CD4-positive, alpha-beta T cell treated with Interleukin-15 for 1 hour (primary cell): ENCODE measurements around the gene CCL20.

ENCODE experiments used
- DNase-seq: peaks from one replicate; pipeline ENCODE4 v3.0.0-alpha.2; 2020

Gene CCL20

DNA sequence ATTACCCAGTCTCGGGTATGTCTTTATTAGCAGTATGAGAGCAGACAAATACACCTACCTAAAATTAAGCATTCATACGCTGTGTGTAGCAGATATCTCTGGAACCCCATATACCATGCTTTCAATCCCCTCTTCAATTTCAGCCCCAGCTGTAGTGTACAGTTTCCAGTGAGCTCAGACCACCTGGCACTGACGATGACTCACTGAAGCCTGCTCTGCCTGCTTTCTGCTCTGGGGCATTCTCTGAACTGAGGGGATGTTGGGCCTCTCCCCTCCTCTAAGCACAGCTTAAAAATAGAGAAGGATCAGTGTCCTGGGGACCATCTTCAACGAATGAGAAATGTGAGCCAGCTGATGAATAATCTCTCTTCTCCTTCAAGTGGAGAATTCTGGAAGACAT lies 8.7 kb upstream of the CCL20 start:
- no peak for DNase-seq

DNA sequence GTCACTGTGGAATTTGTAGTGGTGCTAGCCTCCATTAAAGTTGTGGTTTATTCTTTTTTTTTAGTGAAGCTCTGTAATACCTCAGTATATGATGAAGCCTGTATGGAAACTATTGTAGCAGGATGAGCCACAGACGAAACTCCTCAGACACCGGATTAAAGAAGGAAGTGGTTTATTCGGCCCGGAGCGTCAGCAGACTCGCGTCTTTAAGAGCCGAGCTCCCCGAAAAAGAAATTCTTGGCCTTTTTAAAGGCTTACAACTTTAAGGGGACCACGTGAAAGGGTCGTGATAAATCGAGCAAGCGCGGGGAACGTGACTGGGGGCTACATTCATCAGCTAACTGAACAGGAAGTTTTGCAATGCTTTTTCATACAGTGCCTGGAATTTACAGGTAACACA lies 8.1 kb upstream of the CCL20 start:
- DNase-seq, result peak; percentile 55

DNA sequence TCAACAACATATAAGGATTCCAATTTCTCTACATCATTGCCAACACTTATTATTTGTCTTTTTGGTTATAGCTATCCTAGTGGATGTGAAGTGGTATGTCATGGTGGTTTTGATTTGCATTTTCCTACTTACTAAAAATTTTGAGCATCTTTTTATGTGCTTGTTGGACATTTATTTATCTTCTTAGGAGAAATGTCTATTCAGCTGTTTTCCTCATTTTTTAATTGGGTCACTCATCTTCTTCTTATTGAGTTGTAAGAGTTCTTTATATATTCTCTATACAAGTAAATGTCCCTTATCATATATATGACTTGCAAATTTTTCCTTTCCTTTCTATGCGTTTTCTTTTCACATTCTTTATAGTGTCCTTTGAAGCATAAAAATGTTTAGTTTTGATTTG lies 4.7 kb upstream of the CCL20 start:
- no peak for DNase-seq

DNA sequence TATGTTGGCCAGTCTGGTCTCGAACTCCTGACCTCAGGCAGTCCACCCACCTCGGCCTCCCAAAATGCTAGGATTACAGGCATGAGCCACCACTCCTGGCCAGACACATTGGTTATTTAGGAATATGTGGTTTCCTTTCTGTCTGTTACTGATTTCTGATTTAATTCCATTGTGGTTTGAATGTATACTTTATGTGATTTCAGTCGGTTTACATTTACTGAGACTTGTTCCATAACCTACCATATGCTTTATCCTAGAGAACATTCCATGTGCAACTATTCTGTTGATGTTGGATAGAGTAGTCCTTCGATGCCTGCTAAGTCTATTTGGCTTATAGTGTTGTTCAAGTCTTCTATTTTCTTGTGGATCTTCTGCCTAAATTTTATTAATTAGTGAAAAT lies 1.6 kb upstream of the CCL20 start:
- no peak for DNase-seq

DNA sequence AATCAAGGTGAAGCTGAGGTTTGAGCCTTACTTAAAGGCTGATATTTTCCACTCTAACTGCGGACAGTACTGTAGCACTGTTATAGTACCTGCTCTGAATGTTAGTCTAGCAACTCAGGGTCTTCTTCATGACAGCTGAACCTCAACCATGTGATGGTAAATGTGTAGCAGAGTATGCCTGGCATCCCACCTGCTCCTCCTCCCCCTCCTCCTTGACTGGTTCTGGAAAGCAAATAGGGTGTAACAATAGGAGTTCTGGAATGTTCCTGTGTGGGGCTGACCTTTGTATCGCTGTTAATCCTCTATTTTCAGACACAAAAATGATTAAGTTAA lies 447 bp upstream of the CCL20 start:
- no peak for DNase-seq

DNA sequence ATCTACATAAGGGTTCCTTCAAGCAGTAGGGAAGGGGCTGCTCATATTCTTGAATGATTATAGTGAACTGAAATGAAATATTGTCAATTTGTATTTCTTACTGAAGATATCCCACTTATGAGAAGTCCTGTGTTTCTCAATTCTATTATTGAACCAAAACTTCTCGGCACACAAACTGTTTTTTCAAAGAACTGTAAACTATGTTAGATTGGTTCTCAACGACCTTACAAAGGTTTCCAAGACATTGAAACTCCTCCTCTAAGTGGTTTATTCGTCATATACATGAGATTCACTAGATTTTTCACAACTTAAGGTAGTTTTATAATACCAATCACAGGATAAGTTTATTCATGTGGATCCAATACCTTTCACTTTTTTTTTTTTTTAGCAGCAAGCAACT lies 1.4 kb downstream of the CCL20 start:
- no peak for DNase-seq

DNA sequence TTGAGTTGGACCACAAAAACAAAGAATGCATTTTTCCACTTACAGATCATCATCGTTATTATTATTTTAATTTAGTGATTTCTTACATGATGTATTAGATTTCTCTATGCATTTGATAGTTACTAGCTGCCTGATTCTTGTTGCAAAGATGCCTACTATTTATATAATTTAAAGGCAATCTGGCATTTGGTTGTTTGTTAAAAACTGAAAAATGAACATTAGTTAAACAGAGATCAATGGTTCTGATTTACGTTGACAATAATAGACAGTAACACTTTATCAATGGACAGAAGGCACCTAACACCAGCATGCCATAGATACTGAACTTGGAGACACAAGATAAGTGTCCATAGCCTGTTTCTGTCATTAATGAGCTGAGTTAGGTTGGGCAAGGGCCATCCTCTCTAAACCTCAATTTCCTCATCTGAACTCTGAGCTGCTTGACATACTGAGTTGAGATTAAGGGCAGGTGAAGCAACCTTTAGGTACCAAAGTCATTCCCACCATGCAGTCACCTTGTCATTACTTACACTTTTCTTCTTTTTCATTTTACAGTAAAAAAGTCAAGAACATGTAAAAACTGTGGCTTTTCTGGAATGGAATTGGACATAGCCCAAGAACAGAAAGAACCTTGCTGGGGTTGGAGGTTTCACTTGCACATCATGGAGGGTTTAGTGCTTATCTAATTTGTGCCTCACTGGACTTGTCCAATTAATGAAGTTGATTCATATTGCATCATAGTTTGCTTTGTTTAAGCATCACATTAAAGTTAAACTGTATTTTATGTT lies 3.1 kb downstream of the CCL20 start:
- DNase-seq, result no peak

DNA sequence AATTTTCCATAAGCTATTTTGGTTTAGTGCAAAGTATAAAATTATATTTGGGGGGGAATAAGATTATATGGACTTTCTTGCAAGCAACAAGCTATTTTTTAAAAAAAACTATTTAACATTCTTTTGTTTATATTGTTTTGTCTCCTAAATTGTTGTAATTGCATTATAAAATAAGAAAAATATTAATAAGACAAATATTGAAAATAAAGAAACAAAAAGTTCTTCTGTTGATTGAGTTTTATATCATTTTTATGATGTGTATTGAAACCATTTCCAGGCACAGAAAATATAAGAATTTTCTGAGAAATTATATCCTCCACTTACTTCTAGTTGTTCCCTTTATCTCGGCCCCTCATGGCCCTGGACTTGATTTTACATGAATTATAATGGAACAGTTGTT lies 3.7 kb downstream of the CCL20 start:
- DNase-seq, result no peak

DNA sequence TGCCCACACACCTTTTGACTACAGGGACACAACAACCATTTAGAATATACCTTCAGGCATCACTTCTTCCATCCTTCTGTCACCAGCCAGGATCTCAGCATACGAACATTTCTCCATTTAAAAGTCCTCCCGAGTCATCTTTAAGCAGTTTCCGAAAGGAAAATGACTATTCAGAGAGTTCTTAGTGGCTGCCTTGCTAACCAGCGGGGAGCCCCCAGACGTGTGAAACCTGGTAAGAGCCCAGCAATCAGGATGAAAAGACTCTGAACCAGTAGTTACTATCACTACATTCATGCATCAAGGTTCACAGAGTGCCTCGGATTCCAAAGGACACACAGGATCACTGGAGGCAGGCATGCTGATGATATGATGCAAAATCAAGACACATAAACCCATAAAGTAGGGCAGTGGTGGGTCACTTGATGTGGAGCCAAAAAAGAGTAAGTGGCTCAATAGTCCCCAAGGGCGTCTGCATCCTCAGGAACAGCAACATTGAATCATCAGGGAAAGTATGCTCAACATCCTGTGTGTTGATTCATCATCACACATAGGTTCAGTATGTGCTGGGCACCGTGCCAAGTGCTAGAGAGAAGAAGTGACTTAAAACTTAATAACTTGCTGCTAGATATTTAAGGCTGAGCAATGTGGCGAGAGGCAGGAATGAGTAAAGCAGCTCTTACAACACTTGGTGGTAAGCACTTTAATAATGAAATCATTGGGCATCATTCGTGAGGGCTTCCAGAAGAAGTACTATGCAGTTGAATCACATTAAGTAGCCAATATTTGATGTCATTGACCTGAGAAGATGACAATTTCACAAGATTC lies 4.4 kb downstream of the CCL20 start:
- peak; percentile 84 for DNase-seq

DNA sequence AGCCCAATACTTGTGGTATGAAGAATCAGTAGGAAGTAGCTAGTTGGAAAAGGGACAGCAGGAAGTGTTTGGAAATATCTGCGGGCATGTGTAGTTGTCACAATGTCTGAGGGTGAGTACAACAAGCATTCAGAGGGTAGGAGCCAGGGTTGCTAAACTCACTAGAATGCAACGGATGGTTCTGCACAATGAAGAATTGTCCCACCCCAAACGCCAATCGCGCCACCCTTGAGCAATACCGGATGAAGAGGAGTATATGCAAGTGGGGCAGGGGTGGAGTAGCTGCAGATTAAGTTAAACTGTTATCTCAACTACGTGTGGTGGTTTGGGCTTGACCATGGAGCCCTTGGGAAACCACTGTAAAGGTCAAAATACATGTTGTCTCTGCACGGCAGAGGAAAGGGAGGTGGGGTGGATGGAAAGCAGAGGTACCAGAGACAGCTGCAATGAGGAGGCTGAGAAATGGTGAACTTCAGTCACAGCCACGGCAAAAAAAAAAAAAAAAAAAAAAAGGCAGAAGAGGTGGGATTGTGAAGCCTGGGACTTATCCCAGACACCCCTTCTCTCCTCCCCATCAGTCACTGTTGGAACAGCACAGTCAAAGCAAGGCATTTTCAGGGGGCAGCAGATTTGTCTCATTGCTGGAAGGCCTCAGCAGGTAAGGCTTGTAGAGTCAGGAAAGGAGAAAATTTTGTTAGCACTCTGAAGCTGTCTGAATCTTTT lies 5.2 kb downstream of the CCL20 start:
- DNase-seq, result peak; percentile 71

DNA sequence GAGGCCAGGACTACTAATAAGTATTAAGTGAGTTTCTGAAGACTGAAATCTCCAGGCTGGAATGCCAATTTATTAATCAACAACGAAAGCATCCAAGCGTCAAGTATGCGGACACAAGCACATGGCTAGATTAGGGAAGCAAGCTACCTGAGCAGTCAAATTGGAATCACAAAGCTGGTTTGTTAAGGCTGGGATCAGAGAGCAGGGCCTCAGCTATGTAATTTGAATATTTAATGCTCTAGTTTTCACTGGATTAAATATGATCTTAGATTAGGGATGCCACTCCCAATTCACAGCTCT lies 5.7 kb downstream of the CCL20 start:
- no peak for DNase-seq

DNA sequence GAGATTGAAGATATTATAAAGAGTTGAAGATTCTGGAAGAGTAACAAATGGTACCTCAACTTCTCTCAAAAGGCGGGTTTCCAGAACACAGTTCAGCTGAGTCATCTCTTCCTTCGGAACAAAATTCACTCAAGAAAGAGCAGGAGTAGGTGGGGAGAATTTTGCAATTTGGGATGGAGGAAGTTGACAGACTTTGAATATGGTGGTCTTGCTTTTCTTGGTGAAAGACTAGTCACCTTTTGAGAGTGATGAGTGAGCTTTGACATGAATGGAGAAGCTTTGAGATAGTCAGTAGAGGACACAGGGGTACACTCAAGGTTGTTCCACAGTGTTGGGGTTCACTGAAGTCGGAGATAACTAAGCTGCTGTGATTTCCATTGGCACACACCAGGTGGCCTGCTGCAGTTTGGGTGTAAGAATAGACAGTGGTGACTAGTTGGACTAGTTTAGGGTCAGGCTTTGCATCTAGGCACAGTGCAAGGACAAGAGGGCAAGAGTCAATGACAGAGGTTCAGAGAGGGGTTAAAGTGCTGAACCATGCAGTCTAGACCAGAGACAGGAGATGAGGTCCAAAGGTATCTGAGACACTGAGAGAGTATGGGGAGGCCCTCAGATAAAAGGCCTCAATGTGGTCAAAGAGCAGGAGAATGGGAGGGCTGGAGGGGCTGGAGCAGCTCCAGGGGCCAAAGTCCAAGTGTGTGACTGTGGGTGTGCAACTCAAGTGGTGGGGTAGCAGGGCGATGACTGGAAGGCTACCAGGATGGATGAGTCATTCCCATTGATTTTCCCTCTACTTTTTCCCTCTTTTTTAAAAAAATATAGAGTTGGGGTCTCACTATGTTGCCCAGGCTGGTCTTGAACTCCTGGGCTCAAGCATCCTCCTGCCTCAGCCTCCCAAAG lies 7.7 kb downstream of the CCL20 start:
- no peak for DNase-seq

DNA sequence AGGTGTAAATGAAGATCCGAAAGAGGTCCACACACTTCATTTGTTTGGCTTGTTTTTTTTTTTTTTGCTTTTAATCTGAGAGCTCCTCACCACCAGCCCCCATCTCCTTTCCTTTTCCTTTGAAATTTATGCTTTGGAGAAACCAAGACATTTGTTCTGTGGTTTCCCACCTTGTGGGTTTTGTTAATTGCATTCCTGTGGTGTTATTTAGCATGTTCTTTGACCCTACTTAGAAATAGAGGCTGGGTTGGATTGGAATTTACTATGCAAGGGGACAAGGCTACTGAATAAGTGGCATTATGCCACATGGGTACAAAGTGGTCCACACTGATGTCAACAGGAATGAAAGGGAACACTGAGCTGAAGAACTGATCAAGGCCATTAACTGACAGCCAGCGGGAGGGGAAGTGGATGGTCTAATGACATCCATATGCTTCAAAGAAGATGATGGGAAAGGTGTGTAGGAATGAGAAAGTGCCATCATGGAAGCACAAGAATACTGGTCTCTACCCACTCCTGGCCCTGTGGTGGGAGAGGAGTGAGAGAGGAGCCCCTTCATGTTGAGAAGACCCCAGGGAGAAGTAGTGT lies 8.9 kb downstream of the CCL20 start:
- DNase-seq, result no peak

DNA sequence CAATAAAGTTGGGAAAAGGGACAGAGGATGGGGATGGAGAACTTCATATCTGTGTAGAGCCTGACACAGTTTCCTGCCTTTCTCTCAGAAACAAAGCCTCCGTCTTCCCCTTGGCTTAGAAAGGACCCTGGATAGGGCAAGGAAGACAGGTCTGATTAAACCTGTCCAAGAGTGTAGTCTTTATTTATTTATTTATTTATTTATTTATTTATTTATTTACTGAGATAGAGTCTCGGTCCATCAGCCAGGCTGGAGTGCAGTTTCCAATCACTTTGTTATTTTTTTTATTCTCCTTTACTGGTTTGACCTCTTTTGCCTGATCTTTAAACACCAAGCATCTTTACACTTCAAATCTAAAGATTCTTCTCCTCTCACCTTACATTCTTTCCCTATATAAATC lies 10.3 kb downstream of the CCL20 start:
- no peak for DNase-seq

DNA sequence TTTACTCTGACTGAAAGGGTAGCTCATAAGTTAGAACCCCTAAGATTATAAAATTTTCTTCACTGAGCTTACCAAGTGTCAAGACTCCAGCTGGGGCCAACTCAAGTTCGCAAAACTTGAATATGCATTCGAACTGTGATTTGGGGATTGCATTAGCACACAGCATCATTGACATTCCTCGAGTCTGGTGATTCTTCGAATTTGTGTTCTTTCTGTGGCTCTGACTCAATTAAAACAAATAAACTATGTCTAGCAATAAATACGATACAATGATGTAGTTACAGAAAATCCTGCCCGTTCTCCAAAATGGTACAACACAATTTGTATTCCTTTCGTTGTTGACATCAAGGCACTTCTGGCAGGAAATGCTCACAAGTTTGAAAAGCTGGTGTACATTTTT lies 11.1 kb downstream of the CCL20 start:
- DNase-seq, result no peak

DNA sequence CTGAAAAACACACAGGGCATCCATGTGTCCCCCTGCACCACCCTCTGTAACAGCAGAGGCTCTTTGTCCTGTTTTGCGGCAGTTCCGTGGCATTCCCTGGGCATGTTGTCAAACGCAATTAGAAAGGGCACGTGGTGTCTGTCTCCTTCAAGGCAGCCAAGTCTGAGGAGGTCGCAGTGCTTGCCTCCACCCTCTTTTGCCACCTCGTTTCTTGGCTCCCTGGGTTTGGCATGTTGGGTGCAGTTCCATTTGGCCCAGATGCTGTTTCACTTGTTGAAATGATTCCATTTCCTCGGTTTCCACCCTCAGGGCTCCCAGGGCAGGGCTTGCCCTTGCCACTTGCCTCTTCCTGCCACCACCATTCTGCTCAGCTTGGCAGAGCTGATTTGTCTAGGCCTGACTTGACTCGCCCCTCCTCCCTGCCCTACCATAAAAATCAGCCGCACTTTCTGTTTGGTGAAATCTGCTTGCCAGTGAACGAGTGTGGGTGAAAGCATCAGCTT lies 12.4 kb downstream of the CCL20 start:
- DNase-seq, result peak; percentile 21

DNA sequence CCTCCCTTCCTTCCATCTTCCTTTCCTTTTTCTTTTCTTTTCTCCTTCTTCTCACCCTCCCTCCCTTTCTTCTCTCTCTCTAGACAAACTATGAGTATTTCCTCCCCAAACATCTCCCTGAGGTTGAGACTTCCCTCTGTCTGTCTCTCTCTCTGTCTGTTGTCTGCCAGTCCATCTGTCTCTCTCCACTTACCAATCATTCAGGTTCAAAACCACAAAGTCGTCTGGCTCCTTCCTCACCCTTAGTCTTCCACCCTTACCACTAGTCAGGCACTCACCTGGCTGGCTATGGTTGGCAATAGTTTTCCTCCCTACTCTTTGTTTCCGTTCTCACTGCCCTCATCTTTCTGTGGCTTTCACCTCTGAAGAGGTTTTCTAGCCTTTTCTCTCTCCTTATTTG lies 12.9 kb downstream of the CCL20 start:
- no peak for DNase-seq

DNA sequence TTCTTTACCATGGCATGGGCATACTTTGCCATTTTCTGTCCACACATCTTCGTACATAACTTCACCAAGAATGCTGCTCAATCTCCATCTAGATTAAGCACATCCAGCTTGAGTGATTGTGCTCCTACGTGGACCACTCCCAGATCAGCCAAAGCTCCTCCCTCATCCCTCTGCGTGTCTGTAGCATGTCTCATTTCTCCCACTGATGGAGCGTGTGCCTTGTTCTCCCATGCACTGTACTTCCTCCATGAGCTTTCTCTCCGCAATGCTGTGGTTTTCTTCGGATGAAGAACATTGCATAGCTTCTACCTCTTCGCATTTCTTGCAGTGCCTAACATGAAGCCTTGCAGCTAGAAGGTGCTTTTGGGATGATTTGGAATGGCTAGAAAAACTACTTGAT lies 13.5 kb downstream of the CCL20 start:
- no peak for DNase-seq

DNA sequence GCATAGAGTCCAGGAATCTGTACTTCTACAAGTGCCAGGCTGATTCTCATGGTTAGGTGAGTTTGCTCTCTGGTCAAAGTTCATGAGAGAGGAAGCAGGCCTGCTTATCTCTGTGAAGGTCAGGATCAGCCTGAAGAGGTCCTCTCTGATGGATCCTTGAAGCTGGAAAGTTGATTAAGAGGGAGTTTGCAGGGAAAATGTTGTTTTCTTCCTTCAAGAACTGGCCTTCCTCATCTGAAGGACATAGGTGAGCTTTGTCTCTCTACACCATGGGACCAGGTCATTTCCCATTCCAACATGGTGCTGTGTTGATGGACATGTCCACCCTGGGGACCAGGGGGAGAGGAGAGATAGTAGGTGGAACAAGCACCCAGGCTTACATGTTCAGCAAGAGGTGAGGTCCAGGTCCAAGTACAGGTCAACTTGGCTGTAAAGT lies 14.9 kb downstream of the CCL20 start:
- DNase-seq, result no peak

DNA sequence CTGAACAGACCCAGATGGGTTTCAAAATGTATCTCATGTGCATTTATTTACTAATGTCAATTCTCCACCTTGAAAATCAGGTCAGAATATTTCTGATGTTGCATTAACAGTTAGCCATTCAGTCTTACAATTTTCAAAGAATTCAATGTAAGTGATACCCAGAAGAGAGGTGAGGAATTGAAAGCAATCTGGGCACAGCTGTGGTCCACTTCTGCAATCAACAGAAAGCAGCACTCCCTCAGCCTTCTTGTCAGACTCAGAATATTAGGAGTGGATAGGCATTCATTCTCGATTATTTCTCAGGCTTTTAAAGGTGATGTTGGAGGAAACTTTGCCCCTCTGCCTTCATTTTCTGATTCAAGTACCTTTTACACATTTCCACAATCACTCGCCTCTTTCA lies 15.7 kb downstream of the CCL20 start:
- no peak for DNase-seq

DNA sequence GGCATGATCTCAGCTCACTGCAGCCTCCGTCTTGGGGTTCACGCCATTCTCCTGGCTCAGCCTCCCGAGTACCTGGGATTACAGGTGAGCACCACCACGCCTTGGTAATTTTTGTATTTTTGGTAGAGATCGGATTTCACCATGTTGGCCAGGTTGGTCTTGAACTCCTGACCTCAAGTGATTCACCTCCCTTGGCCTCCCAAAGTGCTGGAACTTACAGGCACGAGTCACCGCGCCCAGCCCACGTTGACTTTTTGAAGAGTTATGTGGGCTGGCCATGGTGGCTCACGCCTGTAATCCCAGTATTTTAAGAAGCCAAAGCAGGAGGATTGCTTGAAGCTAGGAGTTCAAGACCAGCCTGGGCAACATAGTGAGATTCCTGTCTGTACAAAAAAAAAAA lies 20.8 kb downstream of the CCL20 start:
- no peak for DNase-seq

DNA sequence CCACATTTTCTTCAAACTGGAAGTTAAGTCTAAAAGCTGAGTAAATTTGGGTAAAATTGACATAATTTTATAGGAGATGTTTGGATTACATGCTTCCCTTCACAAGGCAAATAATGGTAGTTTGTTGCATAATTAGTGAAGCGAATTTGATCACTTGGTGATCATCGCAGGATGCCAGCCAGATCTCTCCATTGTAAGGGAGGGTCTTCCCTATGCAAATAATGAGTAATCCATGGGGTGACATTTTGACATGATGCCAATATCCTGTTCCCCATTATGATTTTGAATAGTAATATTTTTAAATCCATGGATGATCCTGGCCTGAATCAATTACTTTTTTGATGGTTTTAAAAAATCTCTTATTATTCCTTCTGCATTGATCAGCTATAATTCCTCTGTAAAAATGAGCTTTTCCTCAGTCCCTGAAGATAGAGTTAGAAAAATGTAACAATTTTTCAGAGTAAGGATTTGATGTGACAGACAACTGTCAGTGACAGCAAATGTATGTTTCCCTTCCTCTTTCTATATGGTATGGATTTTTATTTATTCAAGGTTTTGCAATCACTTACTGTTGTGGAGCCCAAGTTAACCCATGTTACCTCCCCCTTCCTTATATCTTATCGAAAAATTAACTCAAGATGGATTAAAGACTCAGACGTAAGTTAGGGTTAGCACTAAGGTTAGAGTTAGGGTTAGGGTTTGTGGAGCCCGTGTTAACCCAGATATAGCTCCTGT lies 21.4 kb downstream of the CCL20 start:
- DNase-seq, result no peak
